OCI-LY7 (cell line): ENCODE results near the gene ZNF382. TPM values are rescaled to one million over a fixed set of nuclear protein-coding genes. Genes with fewer than 3 reads are reported as not detected.
A peak's percentile ranks its signal among the peaks of the same experiment; 100 is the strongest.

ENCODE experiments used
- BruUV-seq: library from RNA; stranded (reverse); fragments of 400-500 nt; replicated peaks from 2 replicates; lab custom pipeline; 2021; lab: Mats Ljungman, UMichigan
- CTCF ChIA-PET: fragments of 300-600 bp; sonication (Branson Sonifier 250); formaldehyde crosslinking; loops from one replicate; lab custom pipeline; 2022; ENCODE audit warnings: antibody characterized with exemption; ENCODE audit not compliant: unreplicated experiment; lab: Charles Lee
- POLR2A ChIA-PET: fragments of 300-600 bp; sonication (Branson Sonifier 250); formaldehyde crosslinking; loops from one replicate; lab custom pipeline; 2022; ENCODE audit warnings: antibody characterized with exemption; lab: Charles Lee
- DNase-seq: peaks from one replicate; pipeline ENCODE4 v3.0.0-alpha.2; 2015; ENCODE audit warnings: low spot score
- H2AFZ ChIP-seq: fragments of 200-600 bp; sonication (generic), shearing (Covaris generic); 2 replicates; pipeline ENCODE4 v1.6.1; 2014; ENCODE audit warnings: mild to moderate bottlenecking, antibody characterized with exemption, low read length, moderate library complexity
- H3K27ac ChIP-seq: fragments of 200-600 bp; sonication (generic); 2 replicates; pipeline ENCODE4 v1.5.1; 2014; ENCODE audit warnings: mixed run types, low read depth, mild to moderate bottlenecking, moderate library complexity, low read length, inconsistent platforms; ENCODE audit not compliant: poor library complexity, severe bottlenecking
- H3K36me3 ChIP-seq: fragments of 200-600 bp; sonication (generic); 2 replicates; pipeline ENCODE4 v1.6.1; 2014; ENCODE audit warnings: mild to moderate bottlenecking, antibody characterized with exemption, low read length, moderate library complexity, mixed read lengths; ENCODE audit not compliant: insufficient read depth
- H3K4me1 ChIP-seq: fragments of 200-600 bp; sonication (generic); 2 replicates; pipeline ENCODE4 v1.5.1; 2014; ENCODE audit warnings: mild to moderate bottlenecking, low read length; ENCODE audit not compliant: insufficient read depth, poor library complexity, severe bottlenecking
- H3K4me2 ChIP-seq: fragments of 200-600 bp; sonication (generic); 2 replicates; pipeline ENCODE4 v1.6.1; 2014; ENCODE audit warnings: mild to moderate bottlenecking, low read length
- H3K4me3 ChIP-seq: fragments of 200-600 bp; sonication (generic); 2 replicates; pipeline ENCODE4 v1.5.1; 2014; ENCODE audit warnings: mild to moderate bottlenecking, low read depth, low read length; ENCODE audit not compliant: poor library complexity, severe bottlenecking
- H3K79me2 ChIP-seq: fragments of 200-600 bp; sonication (generic); 2 replicates; pipeline ENCODE4 v1.6.1; 2016; ENCODE audit warnings: low read depth, mild to moderate bottlenecking, low read length, moderate library complexity, mixed read lengths; ENCODE audit not compliant: insufficient read depth
- H3K9me2 ChIP-seq: fragments of 200-600 bp; sonication (generic); 2 replicates; pipeline ENCODE4 v1.6.1; 2016; ENCODE audit warnings: mild to moderate bottlenecking, low read length, mixed read lengths; ENCODE audit not compliant: insufficient read depth
- H3K9me3 ChIP-seq: fragments of 200-600 bp; sonication (generic); 2 replicates; pipeline ENCODE4 v1.6.1; 2014; ENCODE audit warnings: mild to moderate bottlenecking, mixed run types, low read length, mixed read lengths
- H4K20me1 ChIP-seq: fragments of 200-600 bp; sonication (generic); 2 replicates; pipeline ENCODE4 v1.6.1; 2014; ENCODE audit warnings: mild to moderate bottlenecking, antibody characterized with exemption, low read length, moderate library complexity, mixed read lengths; ENCODE audit not compliant: insufficient read depth
- CTCF ChIP-seq: fragments of 200-600 bp; sonication (generic); conservative IDR thresholded peaks from 2 replicates; pipeline ENCODE4 v1.5.1; 2014; ENCODE audit warnings: mild to moderate bottlenecking, antibody characterized with exemption, low read length, moderate library complexity, mixed read lengths
- EZH2phosphoT487 ChIP-seq: fragments of 200-600 bp; sonication (generic); IDR thresholded peaks from 2 replicates; pipeline ENCODE4 v1.6.1; 2018; ENCODE audit warnings: low read depth, borderline replicate concordance, mild to moderate bottlenecking, mixed run types, antibody characterized with exemption, low read length, moderate library complexity, mixed read lengths
- intact Hi-C: fragments of 100-400 bp; cut with micrococcal nuclease; formaldehyde crosslinking; loops from one replicate; pipeline ENCODE4 v1.10.0; 2022; ENCODE audit not compliant: unreplicated experiment
- total RNA-seq, 2 experiments: library from RNA; depleted of rRNA in 1 of 2; stranded (reverse); fragments of >200 nt in 1 of 2; shearing (Covaris generic) in 1 of 2; gene quantifications; 2 replicates each; pipeline ENCODE4 v1.2.3, GENCODE V29; 2014 to 2022

Gene ZNF382
- total RNA-seq, 2 experiments from 2014 or later: 2.1 TPM

GRCh38 chr19:36572593-36573019 lies 32.5 kb upstream of the ZNF382 start:
- H3K4me3 ChIP-seq: peak overlapping the region; percentile 91
- H4K20me1 ChIP-seq: no peaks in the 10 kb centered on the region
- POLR2A ChIA-PET: interaction anchor here (0.7 to 1.1 kb wide), 3 partner anchors 20 to 384 kb away, joined by 3 to 4 read pairs (median 3); partner anchors contain the start of gene ZNF260
- peaks cover 70% of the 10 kb centered on the region for H3K36me3 ChIP-seq
- H3K79me2 ChIP-seq: peaks cover 30% of the 10 kb centered on the region; the same call in 1 of the 2 replicates
- no peak for TF ChIP-seq EZH2phosphoT487
- TF ChIP-seq CTCF: no peak
- peak overlapping the region; percentile 65 for H2AFZ ChIP-seq
- DNase-seq: no peak
- CTCF ChIA-PET: no interaction called here
- BruUV-seq: TSS peak; percentile 85
- H3K4me2 ChIP-seq: peak overlapping the region; percentile 71
- H3K27ac ChIP-seq: peak overlapping the region; percentile 35
- H3K4me1 ChIP-seq: peaks cover 19% of the 10 kb centered on the region
- no peaks in the 10 kb centered on the region for H3K9me2 ChIP-seq
- peaks cover 32% of the 10 kb centered on the region; the same call in 1 of the 2 replicates for H3K9me3 ChIP-seq
- intact Hi-C loops: loop anchor here (2.0 to 5.0 kb wide), 5 partner anchors 44 to 895 kb away; partner anchors contain the start of genes ZNF260, ZNF420, ZNF567 and ZNF569

GRCh38 chr19:36573020-36573894 lies 31.9 kb upstream of the ZNF382 start, which contains the start of gene ZNF529:
Gene ZNF529, minus strand, starts transcription at chr19:36573292. Its CDS starts 946 bp downstream, at chr19:36572346.
- TF ChIP-seq EZH2phosphoT487 (no peak), CTCF (0 out of 2 replicates have a peak, but pooled peaks have one; percentile 14)
- no TSS peak for BruUV-seq
- POLR2A ChIA-PET: interaction anchor here (0.6 to 1.1 kb wide), 7 partner anchors 19 to 897 kb away, joined by 3 to 6 read pairs (median 4); partner anchors contain the start of gene ZNF260
- CTCF ChIA-PET: no interaction called here
- peak within 1 kb of the TSS; percentile 65 for H2AFZ ChIP-seq
- H3K4me1 ChIP-seq: peaks cover 19% of the 10 kb centered on the region
- no peaks in the 10 kb centered on the region for H3K9me2 ChIP-seq
- peak within 1 kb of the TSS; percentile 91 for H3K4me3 ChIP-seq
- DNase-seq: peak; percentile 94
- peaks cover 30% of the 10 kb centered on the region; the same call in 1 of the 2 replicates for H3K79me2 ChIP-seq
- H3K27ac ChIP-seq: peak within 1 kb of the TSS; percentile 35
- peak within 1 kb of the TSS; percentile 71 for H3K4me2 ChIP-seq
- peaks cover 70% of the 10 kb centered on the region for H3K36me3 ChIP-seq
- H4K20me1 ChIP-seq: no peaks in the 10 kb centered on the region
- intact Hi-C loops: loop anchor here (2.0 to 5.0 kb wide), 5 partner anchors 44 to 894 kb away; partner anchors contain the start of genes ZNF260, ZNF420, ZNF567 and ZNF569
- H3K9me3 ChIP-seq: peaks cover 32% of the 10 kb centered on the region; the same call in 1 of the 2 replicates
